HG03460 (cell line): ENCODE results near the gene MAML3.

Experiments used
- ATAC-seq: cut with Tn5 transposase; IDR thresholded peaks from one replicate; pipeline ENCODE4 v1.9.1; 2021; ENCODE audit not compliant: unreplicated experiment

MAML3 gene

DNA sequence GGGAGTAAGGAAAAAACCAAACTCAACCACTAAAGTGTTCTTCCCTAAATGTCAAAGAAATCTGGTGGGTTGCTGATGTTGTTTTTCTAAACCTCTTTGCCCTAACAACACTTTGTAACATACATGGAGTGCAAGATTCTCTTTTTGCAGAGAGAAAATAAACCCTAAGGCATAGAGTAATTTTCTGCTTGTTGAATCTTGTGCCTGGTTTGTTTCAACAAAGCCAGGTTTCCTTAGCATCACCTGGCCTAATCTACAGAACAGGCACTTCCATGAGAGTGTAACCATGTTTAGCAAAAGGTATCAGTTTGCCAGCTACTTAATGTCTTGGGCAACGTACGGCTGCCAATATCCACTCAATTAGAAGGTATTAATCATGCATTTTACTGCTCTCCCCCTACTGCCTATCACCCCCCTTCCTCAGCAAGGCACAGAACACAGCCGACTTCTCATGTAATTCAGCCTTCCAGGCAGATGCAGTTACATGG lies 219.2 kb downstream of the MAML3 start:
- no peak for ATAC-seq

DNA sequence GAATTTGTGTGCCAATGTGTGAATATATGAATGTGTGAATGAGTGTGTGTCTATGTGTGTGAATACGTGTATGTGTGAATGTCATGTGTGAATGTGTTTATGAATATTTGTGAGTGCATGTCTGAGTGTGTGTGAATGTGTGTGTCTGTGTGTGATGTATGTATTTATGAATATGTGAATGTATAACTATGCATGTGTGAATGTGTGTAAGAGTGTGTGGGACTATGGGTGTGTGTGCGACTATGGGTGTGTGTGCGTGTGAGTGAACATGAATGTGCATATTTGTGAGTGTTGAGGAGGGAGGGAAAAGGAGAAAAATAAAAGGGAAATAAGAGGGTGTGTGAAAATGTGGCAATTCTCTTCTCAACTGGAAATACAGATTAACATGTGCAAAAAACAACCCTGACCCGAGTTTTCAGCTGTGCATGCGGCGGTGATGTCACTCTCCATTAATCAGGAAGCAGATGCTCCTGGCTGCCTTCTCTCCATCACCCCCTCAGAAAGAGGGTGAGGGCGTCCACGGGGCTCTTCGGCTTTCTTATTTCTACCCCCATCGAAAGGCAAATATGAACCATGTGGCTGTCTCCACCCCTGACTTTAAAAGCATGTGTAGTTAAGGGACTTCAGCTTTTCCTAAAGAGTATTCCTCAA lies 219.8 kb downstream of the MAML3 start:
- ATAC-seq, result no peak

DNA sequence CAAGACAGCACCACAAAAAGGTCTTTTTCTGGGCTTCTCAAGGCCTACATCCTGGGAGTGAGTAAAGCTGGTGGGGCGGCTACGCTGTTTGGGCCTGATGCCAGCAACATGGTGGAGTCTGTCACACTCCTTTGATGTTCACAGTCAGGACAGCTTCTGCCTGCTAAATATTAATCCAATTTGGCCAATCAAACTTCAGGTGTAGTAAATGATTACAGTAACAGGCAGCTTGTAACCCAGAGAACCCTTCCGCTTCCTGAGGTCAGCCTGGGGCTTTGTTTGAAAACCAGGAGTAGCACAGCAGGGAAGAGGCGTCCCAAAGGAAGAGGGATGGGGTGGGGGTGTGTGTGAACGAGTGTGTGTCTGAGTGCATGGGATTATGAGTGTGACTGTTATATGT lies 220.4 kb downstream of the MAML3 start:
- no peak for ATAC-seq

DNA sequence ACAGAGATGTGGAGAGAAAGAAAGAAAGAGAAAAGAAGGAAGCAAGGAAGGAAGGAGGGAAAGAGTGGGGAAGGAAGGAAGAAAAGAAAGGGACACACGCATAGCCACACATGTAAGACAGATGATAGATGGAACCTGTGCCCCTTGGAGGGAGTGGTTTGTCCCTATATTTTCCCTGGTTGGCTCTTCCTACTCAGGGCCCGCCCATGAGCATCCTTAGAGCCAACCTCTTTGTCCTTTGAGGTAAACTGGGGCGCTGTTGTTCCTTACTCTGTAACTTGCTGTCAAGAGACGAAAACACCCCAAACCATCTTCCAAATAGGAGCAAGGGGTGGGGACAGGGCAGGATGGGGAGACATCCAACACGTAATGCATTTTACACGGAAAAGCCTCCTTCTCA lies 220.9 kb downstream of the MAML3 start:
- no peak for ATAC-seq

DNA sequence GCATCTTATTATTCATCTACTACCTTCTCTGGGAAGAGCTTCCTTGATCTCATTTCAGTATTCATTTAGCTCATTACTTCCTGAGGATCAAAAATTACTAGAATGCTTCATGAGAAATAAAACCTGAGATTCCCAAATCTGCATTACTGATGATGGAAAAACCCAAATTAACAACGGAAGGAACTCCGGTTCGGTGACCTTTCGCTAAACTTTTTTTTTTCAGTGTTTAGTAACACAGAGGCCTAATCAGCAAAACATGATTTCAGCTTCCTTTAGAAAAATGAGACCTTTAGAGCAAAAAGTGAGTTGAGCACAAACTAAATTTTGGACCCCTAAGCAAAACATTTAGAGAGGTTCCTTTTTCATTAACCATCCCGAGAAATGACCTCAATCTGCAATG lies 229.2 kb downstream of the MAML3 start:
- ATAC-seq, result no peak

DNA sequence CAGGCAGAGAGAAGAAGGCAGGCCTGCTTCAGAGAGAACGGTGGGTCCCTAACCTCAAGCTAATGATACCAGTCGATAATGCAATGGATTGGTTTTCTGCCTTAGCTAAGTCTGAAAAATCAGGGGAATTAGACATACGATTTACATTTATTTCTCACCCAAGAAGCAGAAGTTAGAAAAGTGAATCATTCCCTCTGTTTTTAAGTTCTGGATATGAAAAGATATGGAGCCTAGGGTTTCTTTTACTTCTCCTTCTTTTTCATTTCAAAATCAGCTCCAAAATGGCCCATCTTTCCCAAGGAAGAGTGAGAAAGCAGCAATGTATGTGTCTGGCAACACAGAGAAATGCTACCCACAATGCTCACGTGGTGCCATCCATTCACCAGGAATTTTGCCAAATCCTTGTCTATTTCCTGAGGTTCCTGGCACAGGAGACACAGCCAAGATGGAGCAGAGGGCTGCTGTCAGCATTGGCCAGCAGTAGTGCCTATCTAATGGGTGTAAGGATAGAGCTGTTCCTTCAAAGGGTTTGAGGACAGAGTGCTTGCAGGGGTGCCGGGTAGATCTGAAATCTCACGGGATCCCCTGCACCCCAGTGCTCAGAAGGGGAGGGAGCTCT lies 231.5 kb downstream of the MAML3 start:
- ATAC-seq, result no peak

DNA sequence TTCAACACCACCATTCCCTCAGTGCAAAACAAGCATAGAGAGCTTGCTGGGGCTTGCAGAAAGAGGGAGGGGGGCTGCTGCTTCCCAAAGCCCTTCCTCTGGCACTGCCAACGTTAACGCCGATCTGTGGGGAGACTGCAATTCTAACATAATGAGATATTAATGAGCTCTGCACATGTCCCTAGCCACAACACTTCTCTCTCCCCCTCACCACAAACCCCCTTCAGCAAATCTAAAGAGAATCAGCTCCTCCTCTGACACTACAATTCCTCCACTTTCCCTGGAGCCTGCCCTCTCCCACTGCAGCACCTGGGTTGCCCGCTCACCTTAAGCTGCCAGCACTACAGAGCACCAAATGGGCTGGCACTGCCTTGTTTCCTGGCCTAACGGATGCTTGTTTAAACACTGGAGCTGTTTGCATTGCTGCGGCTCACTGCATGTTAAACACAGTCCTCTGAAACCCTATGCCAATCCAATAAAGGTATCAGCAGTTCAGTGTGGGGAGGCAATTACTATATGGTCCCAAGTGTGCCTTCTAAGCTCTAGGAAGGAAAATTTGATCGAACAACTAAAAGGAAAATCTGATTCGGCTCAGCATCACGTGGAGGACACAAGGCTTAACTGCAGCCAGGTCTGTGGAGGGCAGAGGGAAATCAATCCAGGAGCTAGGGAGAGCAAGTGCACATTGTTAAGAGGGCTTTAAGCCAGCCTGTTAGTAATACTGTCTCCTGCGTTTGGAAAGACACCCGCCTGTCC lies 232.4 kb downstream of the MAML3 start:
- no peak for ATAC-seq

DNA sequence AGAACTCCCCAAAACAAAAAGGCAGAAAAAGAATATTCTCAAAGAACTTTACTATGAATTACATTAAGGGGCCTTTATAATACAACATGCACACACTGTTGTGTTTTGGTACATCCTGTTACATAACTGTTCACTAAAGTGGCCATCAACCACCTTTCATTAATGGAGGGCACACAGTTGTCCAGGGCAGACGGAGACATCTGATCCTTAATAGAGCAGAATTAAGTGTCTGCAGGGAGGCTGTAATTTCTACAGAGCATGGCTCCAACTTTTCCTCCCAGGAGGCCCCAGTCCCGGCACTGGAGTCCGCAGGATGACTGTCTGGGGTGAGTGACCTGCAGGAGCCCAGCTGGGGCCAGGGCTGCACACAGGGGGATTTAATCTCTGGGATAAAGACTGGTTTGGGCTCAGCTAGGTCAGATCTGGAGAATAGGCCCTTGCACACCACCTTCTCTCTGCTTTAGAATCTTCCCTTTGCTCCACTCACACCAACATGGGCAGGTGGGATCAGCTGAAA lies 233.4 kb downstream of the MAML3 start:
- ATAC-seq, result no peak

DNA sequence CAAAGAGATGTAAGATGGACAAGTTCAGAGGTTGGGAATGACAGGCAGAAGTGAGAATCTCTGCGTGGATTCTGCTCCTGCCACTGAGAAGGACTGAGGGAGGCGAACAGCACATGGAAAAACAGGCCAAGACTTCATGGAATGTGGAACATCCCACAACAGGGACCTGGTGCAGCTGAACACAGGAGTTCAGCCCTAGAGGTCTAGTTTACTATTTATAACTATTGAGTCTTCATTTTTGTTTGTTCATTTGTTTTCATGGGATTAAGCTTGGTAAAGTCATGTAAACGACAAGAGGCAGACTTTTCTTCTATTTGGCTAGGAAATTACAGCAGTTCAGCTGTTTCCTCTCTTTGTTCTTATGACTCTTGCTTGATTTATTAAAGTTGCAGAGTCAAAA lies 234.5 kb downstream of the MAML3 start:
- no peak for ATAC-seq

DNA sequence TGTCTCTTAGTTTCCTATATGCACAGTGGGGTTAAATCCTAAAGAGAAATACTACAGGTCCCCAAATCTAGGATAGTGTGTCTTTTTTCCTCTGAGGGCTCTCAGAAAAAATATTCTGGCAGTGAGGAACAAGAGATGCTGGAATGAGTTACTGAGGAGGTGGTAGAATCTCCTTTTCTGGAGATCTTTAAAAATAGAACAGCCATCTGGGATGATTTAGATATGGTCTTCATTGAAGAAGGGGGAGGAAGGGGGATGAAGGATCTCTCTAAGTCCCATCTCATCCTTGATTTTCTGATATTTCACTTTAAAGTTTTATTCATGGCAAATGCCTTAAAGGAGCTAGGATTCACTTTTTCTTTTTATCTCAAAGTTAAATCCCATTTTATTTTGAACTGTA lies 235.0 kb downstream of the MAML3 start:
- no peak for ATAC-seq

DNA sequence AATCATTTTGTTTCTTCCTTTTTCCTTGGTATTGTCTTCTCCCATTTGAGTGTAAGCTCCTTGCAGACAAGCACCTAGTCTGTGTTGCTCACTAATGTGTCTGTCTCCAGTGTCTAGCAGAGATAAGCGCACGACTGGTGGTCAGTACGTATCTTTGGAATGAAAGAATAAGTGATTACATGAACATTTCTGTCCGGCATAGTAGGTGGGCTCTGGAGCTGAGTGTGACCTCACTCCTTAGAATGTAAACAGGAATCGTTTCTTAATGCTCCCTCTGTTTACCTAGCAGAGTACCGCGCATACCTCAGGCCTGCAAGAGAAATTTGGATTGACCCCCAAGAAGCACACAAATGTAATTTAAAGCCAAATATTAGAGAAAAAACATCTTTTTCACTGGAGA lies 235.4 kb downstream of the MAML3 start:
- no peak for ATAC-seq

DNA sequence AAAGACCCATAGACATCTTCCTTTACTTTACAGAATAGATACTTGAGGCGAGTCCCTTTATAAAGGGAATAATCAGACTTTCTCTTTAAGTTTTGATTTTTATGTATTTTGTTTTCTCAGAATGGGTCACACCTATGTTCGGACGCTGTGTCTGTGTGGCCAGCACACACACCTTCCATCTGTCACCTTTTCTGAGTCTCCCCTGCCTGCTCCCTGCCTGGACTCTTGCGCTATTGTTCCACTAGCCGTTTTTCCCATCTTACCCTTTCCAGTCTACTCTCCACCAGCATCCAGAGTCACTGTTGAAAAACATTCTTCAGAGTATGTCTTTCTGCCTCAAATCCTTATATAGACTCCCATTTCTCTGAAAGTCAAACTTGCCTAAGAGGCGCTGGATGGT lies 236.1 kb downstream of the MAML3 start:
- no peak for ATAC-seq

DNA sequence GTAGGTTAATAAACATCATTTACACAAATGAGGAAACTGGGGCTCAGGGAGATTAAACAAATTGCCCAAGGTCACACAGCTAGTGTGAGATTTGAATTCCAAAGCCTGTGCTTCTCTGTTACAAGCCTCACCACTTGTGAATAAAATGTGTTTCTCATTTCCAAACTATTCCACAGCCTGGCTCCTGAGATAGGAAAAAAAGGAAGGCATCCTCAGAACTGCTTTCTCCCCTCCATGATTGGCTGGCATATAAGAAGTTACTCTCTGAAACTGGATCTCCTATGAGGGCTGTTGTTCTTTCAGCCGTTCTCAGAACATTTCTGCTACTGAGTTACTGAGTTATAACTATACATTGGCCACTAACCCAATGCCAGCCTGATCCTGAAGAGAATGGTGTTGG lies 237.9 kb downstream of the MAML3 start:
- ATAC-seq, result no peak

DNA sequence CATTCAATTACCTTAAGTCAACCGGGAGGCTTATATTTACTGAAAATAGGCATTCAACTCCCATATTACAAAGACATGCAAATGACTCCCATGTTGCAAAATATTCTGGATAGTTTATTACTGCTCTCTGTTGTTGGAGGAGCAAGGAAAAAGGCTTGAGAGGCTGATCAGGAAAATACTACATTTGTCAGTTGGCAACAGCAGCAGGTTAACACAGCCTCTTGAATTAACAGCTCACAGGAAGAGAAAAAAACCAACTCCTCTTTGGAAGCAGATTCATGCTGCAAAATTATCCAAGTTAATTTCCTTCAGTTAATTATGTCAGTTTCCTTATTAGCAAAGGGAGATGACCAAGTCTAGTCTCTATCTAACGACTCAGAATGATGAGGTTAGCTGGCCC lies 238.9 kb downstream of the MAML3 start:
- no peak for ATAC-seq

DNA sequence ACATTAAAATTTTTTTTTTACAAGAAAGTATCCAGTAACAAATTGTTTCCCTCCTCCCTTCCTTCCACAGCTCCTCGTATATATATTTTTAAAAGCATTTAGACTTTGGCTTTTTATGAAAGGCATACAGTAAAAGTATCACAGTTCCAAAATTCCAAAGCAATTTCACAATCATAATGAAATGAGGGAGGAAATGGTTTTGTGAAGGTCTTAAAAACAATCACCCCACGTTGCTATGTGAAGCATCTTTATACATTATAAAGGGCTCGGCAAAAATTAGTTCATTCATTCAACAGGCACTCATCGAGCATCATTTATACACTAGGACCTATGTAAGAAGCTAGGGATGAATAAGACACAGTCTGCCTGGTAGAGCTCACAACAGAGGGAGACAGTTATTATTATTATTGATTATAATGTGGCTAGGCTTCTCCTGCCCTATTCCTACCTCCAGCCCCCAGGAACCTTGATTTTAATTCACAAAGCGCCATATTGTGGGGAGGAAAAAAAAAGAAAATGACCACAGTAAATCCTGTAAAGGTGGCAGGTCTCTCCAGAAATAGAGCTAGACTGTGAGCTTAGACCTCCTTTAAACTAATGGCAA lies 239.9 kb downstream of the MAML3 start:
- ATAC-seq, result no peak

DNA sequence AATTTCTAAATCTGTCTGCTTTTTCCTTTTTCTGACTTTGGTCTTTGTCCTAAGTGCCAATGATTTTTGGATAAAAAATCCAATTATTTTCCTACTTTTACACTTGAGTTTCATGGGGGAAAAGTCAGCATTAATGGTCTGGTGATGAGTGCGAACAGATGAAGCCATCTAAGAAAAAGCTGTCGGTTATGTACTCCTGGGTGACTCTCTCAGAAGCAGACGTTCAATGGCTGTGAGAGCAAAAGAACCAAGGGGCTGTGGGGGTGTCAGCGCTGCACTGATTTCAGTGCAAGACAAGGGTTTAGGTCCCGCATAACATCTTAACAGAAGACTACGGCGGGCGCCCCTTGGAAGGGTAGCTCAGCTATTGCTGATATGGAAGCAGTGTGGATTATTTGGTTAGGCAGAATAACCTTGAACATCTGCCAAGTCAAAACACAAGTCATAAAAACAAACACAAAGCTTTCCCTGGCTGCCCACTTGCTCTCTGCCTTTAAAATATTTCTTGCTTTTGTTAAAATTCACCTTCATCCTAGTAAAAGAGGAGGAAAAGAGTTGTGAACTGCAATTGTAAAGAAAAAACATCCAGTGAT lies 240.5 kb downstream of the MAML3 start:
- no peak for ATAC-seq

DNA sequence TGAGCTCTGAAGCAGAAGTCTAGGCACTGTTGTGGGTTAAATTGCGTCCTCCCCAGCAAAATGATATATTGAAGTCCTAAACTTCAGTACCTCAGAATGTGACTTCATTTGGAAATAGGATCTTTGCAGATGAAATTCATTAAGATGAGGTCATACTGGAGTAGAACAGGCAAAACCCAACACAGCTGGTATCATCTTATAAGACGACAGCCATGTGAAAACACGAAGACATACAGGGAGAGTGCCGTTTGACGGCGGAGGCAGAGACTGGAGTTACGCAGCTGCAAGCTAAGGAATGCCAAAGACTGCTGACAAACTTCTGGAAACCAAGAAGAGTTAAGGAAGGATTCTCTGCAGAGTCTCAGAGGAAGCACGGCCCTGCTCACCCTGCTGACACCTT lies 241.5 kb downstream of the MAML3 start:
- no peak for ATAC-seq

DNA sequence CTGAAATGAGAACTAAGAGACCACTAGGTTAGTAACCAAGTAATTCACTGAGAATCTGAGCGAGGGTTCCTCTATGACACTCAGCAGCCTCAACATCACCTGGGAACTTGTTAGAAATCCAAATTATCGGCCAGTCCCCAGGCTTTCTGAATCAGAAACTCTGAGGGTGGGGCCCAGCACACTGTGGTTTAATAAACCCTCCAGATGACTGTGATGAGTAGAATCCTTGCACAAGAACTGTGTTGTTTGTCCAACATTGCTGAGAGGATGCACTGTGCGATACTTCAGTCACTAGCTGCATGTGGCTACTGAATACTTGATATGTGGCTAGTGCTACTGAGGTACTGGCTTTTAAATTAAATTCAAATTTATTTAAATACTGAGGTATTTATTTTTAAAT lies 243.9 kb downstream of the MAML3 start:
- ATAC-seq, result no peak

DNA sequence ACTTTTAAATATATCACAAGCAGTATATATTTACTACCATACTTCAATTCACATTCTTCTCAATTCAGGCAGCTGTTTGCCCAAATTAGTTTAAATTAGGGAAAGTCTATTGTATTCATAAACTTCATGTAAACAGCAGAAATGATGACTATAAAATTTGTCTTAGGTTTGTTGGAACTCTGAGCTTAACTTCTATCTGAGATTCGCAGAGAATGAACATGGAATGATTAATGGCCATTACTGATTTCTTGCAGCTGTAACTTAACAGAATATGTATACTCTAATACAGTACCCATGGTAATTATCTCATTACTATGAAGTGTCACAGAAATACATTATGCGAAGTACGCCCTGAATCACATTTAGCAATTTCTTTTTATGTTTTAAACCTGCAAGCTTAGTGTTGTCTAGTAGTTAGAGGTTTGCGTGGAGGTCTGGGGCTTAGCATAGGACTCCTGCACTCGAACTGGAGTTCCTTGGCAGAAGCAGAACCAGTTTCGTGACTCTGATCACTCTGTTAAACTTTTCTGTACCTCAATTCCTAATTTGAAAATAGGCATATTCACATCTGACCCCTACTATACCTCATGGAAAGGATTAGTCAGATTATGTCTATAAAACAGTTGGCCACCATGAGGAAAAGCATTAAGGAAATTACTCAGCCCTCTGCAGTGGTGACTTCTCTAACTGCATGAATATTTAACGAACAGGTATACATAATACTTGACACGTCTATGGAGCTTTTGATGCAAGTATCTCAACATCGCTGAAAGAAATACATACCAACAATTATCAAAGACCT lies 245.1 kb downstream of the MAML3 start:
- ATAC-seq, result no peak

DNA sequence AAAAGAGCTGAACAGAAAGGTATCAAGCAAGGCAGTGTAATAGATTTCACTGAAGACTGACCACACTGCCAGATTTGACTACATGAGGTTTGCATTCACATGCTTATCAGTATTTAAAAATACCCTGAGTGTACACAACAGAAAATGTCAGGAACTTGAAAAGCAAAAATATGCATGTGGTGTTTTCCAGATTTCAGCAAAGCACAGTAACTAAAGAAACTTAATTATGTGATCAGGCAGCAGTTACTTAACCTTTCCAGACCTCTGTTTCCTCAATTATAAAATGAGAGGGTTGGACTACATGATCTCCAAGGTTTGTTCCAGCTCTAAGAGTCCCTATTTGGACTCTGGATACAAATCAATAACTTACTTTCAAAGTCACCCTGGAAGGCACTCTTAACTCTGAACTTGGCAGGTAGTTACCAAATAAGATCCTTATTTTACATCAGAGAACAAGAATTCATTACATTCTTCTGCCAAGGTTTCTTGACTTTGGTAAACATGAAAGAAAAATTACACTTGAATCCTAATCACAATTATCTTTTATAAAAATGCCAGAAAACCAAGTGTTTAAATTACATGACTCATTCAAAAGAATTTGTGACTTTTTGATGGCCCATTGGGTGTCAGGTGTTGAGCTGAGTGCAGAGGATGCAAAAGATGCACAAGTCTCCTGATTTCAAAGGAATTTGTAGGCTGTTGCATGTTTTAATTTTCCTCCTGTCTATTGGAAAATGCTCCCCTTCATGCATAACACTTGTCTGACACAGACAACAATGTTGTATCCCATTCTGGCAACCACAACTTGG lies 246.8 kb downstream of the MAML3 start:
- no peak for ATAC-seq
